Esophagus squamous epithelium (tissue), 5 donors: ENCODE measurements around the gene CXCL6. TPM values are rescaled to one million over a fixed set of nuclear protein-coding genes. Genes with fewer than 3 reads are reported as not detected.

ENCODE experiments used
- DNase-seq: peaks from one replicate; lab custom pipeline; 2025; lab: John Stamatoyannopoulos, UW
- H3K27ac ChIP-seq, 4 donors: fragments of 200-600 bp; sonication (generic); one replicate each; pipeline ENCODE4 v1.5.1; 2016 to 2019; ENCODE audit warnings: mild to moderate bottlenecking in 1 of 4
- H3K27me3 ChIP-seq, 4 donors: fragments of 200-600 bp; sonication (generic); 1 replicate in 3 of 4; 2 replicates in 1 of 4; pipeline versions ENCODE4 v1.5.1 to v1.6.0; 2017 to 2021; ENCODE audit warnings: antibody characterized with exemption in 1 of 4
- H3K36me3 ChIP-seq, 3 donors: fragments of 200-600 bp; sonication (generic); one replicate each; pipeline ENCODE4 v1.5.1; 2016 to 2019
- H3K4me1 ChIP-seq, 3 donors: fragments of 200-600 bp; sonication (generic); one replicate each; pipeline ENCODE4 v1.5.1; 2017 to 2019
- H3K4me3 ChIP-seq, 4 donors: fragments of 200-600 bp; sonication (generic); 1 replicate in 3 of 4; 2 replicates in 1 of 4; pipeline ENCODE4 v1.5.1; 2016 to 2019; ENCODE audit warnings: mild to moderate bottlenecking in 2 of 4, moderate library complexity in 1 of 4
- H3K9me3 ChIP-seq, 3 donors: fragments of 200-600 bp; sonication (generic); one replicate each; pipeline ENCODE4 v1.5.1; 2016 to 2019
- CTCF ChIP-seq, 6 experiments: fragments of 450-650 bp in 4 of 6; fragments of 200-600 bp in 2 of 6; sonication (generic) in 2 of 6; IDR thresholded peaks; one replicate each; pipeline ENCODE4 v1.5.1; 2016 to 2019; ENCODE audit warnings: antibody characterized with exemption in 6 of 6, mild to moderate bottlenecking in 4 of 6, moderate library complexity in 4 of 6
- POLR2A ChIP-seq, 4 donors: fragments of 450-650 bp; IDR thresholded peaks; one replicate each; pipeline ENCODE4 v1.6.1; 2017; ENCODE audit warnings: antibody characterized with exemption in 4 of 4, mild to moderate bottlenecking in 4 of 4, moderate library complexity in 3 of 4
- WGBS, 2 donors: methylation state at CpG; one replicate each; pipeline ENCODE4 v1.1.5; 2018; 5-methylcytosine and 5-hydroxymethylcytosine counted together
- intact Hi-C: fragments of 100-400 bp; cut with DNase I; formaldehyde crosslinking; loops from one replicate; pipeline ENCODE4 v1.15.0; 2022
- total RNA-seq, 4 donors: library from RNA; depleted of rRNA; stranded (reverse); fragments of >200 nt; gene quantifications; one replicate each; pipeline ENCODE4 v1.1.0, GENCODE V29; 2016
- donor health status: DM: yes; HTN: yes; CAD: no.

Gene CXCL6
- total RNA-seq, 4 donors from 2014 or later, result 0.57 to 10.1 (median 9.4) TPM; not detected in 1

GRCh38 chr4:73852771-73853170 lies 16.3 kb downstream of the CXCL6 start:
- TF ChIP-seq CTCF (IDR thresholded peaks at IDR 0.05), result no peak
- no peak for TF ChIP-seq POLR2A (IDR thresholded peaks at IDR 0.05)
- H3K4me3 ChIP-seq, result no peak overlapping the region

GRCh38 chr4:73853246-73853704 lies 16.8 kb downstream of the CXCL6 start, which contains the start of gene PF4V1:
PF4V1 (plus strand) TSS chr4:73853296; CDS start chr4:73853363, 67 bp downstream.
- H3K27me3 ChIP-seq, result peaks cover 0 to 20% (median 0%) of the 10 kb centered on the region in 4 donors
- 33 to 50% methylated on average over 2 to 8 of the region's 22 CpGs for WGBS, 2 donors
- H3K4me3 ChIP-seq, result peak within 1 kb of the TSS in 3 of 4 donors; percentile 16 to 51 (median 24)
- H3K4me1 ChIP-seq, result peaks cover 0 to 9% (median 0%) of the 10 kb centered on the region in 3 donors
- H3K27ac ChIP-seq, result no peak within 1 kb of the TSS
- intact Hi-C loops, result no loop called here
- DNase-seq, result no peak
- H3K9me3 ChIP-seq, result no peaks in the 10 kb centered on the region
- no peaks in the 10 kb centered on the region for H3K36me3 ChIP-seq
- TF ChIP-seq POLR2A (IDR thresholded peaks at IDR 0.05), result no peak
- TF ChIP-seq CTCF (IDR thresholded peaks at IDR 0.05), result peak in 1 of 6 experiments; percentile 33

More at GRCh38 chr4:73852771-73853170, 16.3 kb downstream of the CXCL6 start:
- H3K36me3 ChIP-seq, result no peaks in the 10 kb centered on the region
- peaks cover 0 to 9% (median 0%) of the 10 kb centered on the region in 3 donors for H3K4me1 ChIP-seq
- no peak for DNase-seq
- H3K9me3 ChIP-seq, result no peaks in the 10 kb centered on the region
- intact Hi-C loops, result no loop called here
- H3K27ac ChIP-seq, result no peak overlapping the region
- H3K27me3 ChIP-seq, result peaks cover 0 to 22% (median 0%) of the 10 kb centered on the region in 4 donors

- no peaks in the 10 kb centered on the region for H3K36me3 ChIP-seq
- peaks cover 0 to 20% (median 0%) of the 10 kb centered on the region in 4 donors for H3K27me3 ChIP-seq
- H3K4me3 ChIP-seq, result peak overlapping the region in 2 of 4 donors; percentile 24 to 51
- 40 to 48% methylated on average over 8 of the region's 8 CpGs for WGBS, 2 donors
- H3K27ac ChIP-seq, result no peak overlapping the region
- intact Hi-C loops, result no loop called here
- no peak for DNase-seq
- TF ChIP-seq CTCF (IDR thresholded peaks at IDR 0.05), result no peak
- no peak for TF ChIP-seq POLR2A (IDR thresholded peaks at IDR 0.05)
- H3K4me1 ChIP-seq, result peaks cover 0 to 9% (median 0%) of the 10 kb centered on the region in 3 donors
- H3K9me3 ChIP-seq, result no peaks in the 10 kb centered on the region
Measured at GRCh38 chr4:73853718-73854473, 17.4 kb downstream of the CXCL6 start.

GRCh38 chr4:73855406-73855805 lies 18.9 kb downstream of the CXCL6 start:
- no peak overlapping the region for H3K27ac ChIP-seq
- 88 to 92% methylated on average over 4 of the region's 4 CpGs for WGBS, 2 donors
- intact Hi-C loops, result no loop called here

More at GRCh38 chr4:73855406-73855805, 18.9 kb downstream of the CXCL6 start:
- DNase-seq, result no peak
- Histone ChIP-seq H3K9me3 (no peaks in the 10 kb centered on the region), H3K4me3 (no peak overlapping the region), H3K4me1 (peaks cover 0 to 19% (median 0%) of the 10 kb centered on the region in 3 donors), H3K36me3 (no peaks in the 10 kb centered on the region), H3K27me3 (peaks cover 0 to 20% (median 0%) of the 10 kb centered on the region in 4 donors)
- TF ChIP-seq POLR2A (IDR thresholded peaks at IDR 0.05), result no peak
- TF ChIP-seq CTCF (IDR thresholded peaks at IDR 0.05), result no peak
